ENCODE data around the gene IDH3B.

Gene IDH3B

GRCh38 chr20:2694008-2694471 is 30.0 kb upstream of the IDH3B start:
- H3K4me3 ChIP-seq (ENCODE audit: low read depth, low read length) = no peak overlapping the region
- no peak for DNase-seq (ENCODE audit: low read depth)
- no peak for TF ChIP-seq CTCF (IDR thresholded peaks at IDR 0.05; ENCODE audit: low read depth, low read length, missing control alignments)

- H3K4me3 ChIP-seq (ENCODE audit: low read depth, low read length) = no peak overlapping the region
- DNase-seq (ENCODE audit: low read depth) = no peak
- TF ChIP-seq CTCF (IDR thresholded peaks at IDR 0.05; ENCODE audit: low read depth, low read length, missing control alignments) = no peak
Observed at GRCh38 chr20:2693286-2694007, 29.4 kb upstream of the IDH3B start.

GRCh38 chr20:2692886-2693285 is 28.9 kb upstream of the IDH3B start:
- no peak for DNase-seq (ENCODE audit: low read depth)
- H3K4me3 ChIP-seq (ENCODE audit: low read depth, low read length) = no peak overlapping the region
- TF ChIP-seq CTCF (IDR thresholded peaks at IDR 0.05; ENCODE audit: low read depth, low read length, missing control alignments) = no peak

- no peak for TF ChIP-seq CTCF (IDR thresholded peaks at IDR 0.05; ENCODE audit: low read depth, low read length, missing control alignments)
- no peak for DNase-seq (ENCODE audit: low read depth)
- no peak within 1 kb of the TSS; the same call in 1 of the 2 replicates for H3K4me3 ChIP-seq (ENCODE audit: low read depth, low read length)
Observed at GRCh38 chr20:2692036-2692885, 28.2 kb upstream of the IDH3B start, which contains the start of gene EBF4. Gene EBF4 (plus strand): TSS chr20:2692780. CDS start chr20:2693646, 866 bp downstream.

GRCh38 chr20:2691663-2692035 is 27.6 kb upstream of the IDH3B start:
- DNase-seq (ENCODE audit: low read depth) = no peak
- no peak overlapping the region for H3K4me3 ChIP-seq (ENCODE audit: low read depth, low read length)
- TF ChIP-seq CTCF (IDR thresholded peaks at IDR 0.05; ENCODE audit: low read depth, low read length, missing control alignments) = no peak

- no peak for TF ChIP-seq CTCF (IDR thresholded peaks at IDR 0.05; ENCODE audit: low read depth, low read length, missing control alignments)
- no peak overlapping the region for H3K4me3 ChIP-seq (ENCODE audit: low read depth, low read length)
- DNase-seq (ENCODE audit: low read depth) = no peak
Observed at GRCh38 chr20:2691127-2691526, 27.1 kb upstream of the IDH3B start.
